AG04450 (cell line): ENCODE results near the gene CCL3. TPM values are rescaled to one million over a fixed set of nuclear protein-coding genes. Genes with fewer than 3 reads are reported as not detected.
"Not testable (repeated sequence)": the region's sequence is repeated elsewhere in the genome, so short reads cannot be mapped to it uniquely, and the experiment has no call there.

Source experiments
- CTCF ChIA-PET: fragments of 300-600, 350-600 bp; formaldehyde crosslinking; extraction: SDS; loops from one replicate; lab custom pipeline; 2022; ENCODE audit warnings: antibody characterized with exemption, inconsistent platforms; lab: Charles Lee
- POLR2A ChIA-PET: fragments of 350-600 bp; formaldehyde crosslinking; extraction: SDS; loops from one replicate; lab custom pipeline; 2021; ENCODE audit warnings: antibody characterized with exemption, inconsistent platforms; lab: Yijun Ruan, JAX
- DNase-seq: peaks from one replicate; pipeline ENCODE4 v3.0.0-alpha.2; 2011; ENCODE audit warnings: low read depth, low spot score
- H3K27ac ChIP-seq: one replicate; pipeline ENCODE4 v1.5.1; 2012; ENCODE audit warnings: low read depth, low read length, control low read depth
- H3K27me3 ChIP-seq: one replicate; pipeline ENCODE4 v1.6.0; 2012; ENCODE audit warnings: low read length; ENCODE audit not compliant: control insufficient read depth, insufficient read depth
- H3K4me3 ChIP-seq: 2 replicates; pipeline ENCODE4 v1.5.1; 2011; ENCODE audit warnings: mild to moderate bottlenecking, low read depth, low read length, control low read depth
- H3K9me3 ChIP-seq: 2 replicates; pipeline ENCODE4 v1.5.1; 2012; ENCODE audit warnings: low read length; ENCODE audit not compliant: control insufficient read depth, insufficient read depth
- CTCF ChIP-seq: IDR thresholded peaks from 2 replicates; pipeline ENCODE4 v1.5.1; 2011; ENCODE audit warnings: low read depth, low read length, control low read depth, inconsistent platforms
- polyA plus RNA-seq: library from polyadenylated mRNA; depleted of rRNA; stranded (reverse); fragments of >200 nt; gene quantifications from 2 replicates; pipeline ENCODE4 v1.2.3, GENCODE V29; 2011

The CCL3 gene
- polyA plus RNA-seq, 1 experiment = not detected

GRCh38 chr17:36117505-36118382 is 27.8 kb upstream of the CCL3 start:
- Histone ChIP-seq H3K27me3 (no peaks in the 10 kb centered on the region), H3K9me3 (no peaks in the 10 kb centered on the region), H3K4me3 (no peak overlapping the region), H3K27ac (no peak overlapping the region)
- DNase-seq = no peak
- ChIA-PET POLR2A (no interaction called here), CTCF (interaction anchor here (0.6 kb wide), 1 partner anchor 31 kb away, joined by 3 read pairs; no protein-coding TSS in a partner anchor)
- TF ChIP-seq CTCF = no peak

- CTCF ChIA-PET, H3K27ac ChIP-seq, POLR2A ChIA-PET, H3K4me3 ChIP-seq, DNase-seq, H3K9me3 ChIP-seq, H3K27me3 ChIP-seq: not testable (repeated sequence)
Observed at GRCh38 chr17:36115649-36115977, 25.7 kb upstream of the CCL3 start.

GRCh38 chr17:36114971-36115648 is 25.2 kb upstream of the CCL3 start:
- POLR2A ChIA-PET, H3K27me3 ChIP-seq, DNase-seq, H3K27ac ChIP-seq, H3K9me3 ChIP-seq, H3K4me3 ChIP-seq, CTCF ChIA-PET: not testable (repeated sequence)

GRCh38 chr17:36113131-36113530 is 23.2 kb upstream of the CCL3 start:
- H3K27ac ChIP-seq, H3K4me3 ChIP-seq, DNase-seq, H3K27me3 ChIP-seq, H3K9me3 ChIP-seq, CTCF ChIA-PET, POLR2A ChIA-PET: not testable (repeated sequence)

GRCh38 chr17:36112572-36112971 is 22.6 kb upstream of the CCL3 start:
- POLR2A ChIA-PET = no interaction called here
- Histone ChIP-seq H3K9me3 (no peaks in the 10 kb centered on the region), H3K27ac (no peak overlapping the region), H3K27me3 (no peaks in the 10 kb centered on the region), H3K4me3 (no peak overlapping the region)
- TF ChIP-seq CTCF = no peak
- DNase-seq = no peak
- CTCF ChIA-PET = interaction anchor here (1.4 kb wide), 1 partner anchor 36 kb away, joined by 6 read pairs; no protein-coding TSS in a partner anchor

- Histone ChIP-seq H3K4me3 (no peak overlapping the region), H3K27ac (no peak overlapping the region), H3K9me3 (no peaks in the 10 kb centered on the region), H3K27me3 (no peaks in the 10 kb centered on the region)
- CTCF ChIA-PET = interaction anchor here (1.8 kb wide), 1 partner anchor 38 kb away, joined by 8 read pairs; no protein-coding TSS in a partner anchor
- DNase-seq = no peak
- TF ChIP-seq CTCF = no peak
- POLR2A ChIA-PET = no interaction called here
Observed at GRCh38 chr17:36111068-36111490, 21.1 kb upstream of the CCL3 start.

DNA sequence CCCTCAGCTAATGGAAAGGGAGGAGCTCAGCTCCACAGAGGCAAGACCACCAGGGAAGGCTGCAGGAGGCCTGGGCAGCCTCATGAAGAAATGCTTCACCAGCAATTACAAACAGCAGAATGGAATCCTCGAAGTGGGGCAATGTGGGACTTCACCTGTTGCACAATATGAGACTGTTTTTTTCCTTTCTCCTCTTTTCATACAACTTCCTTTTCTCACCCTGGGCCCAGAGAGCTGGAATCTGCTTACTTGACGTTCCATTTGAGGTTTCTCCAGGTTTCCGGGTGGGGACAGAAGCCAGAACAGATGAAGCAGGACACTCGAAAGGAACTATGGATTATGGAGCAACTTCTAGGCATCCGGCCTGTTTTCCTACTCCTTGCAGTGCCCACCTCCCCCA is 18.3 kb upstream of the CCL3 start:
- H3K27me3 ChIP-seq, DNase-seq, H3K9me3 ChIP-seq, CTCF ChIA-PET, H3K4me3 ChIP-seq, H3K27ac ChIP-seq, POLR2A ChIA-PET: not testable (repeated sequence)
